GM12875 (cell line): ENCODE data around the gene JSRP1.
A peak's percentile ranks its signal among the peaks of the same experiment; 100 is the strongest.

ENCODE experiments used
- H3K4me3 ChIP-seq: one replicate; pipeline ENCODE4 v1.5.1; 2011; ENCODE audit warnings: low read depth, low read length, control low read depth
- CTCF ChIP-seq: IDR thresholded peaks from 2 replicates; pipeline ENCODE4 v1.5.1; 2011; ENCODE audit warnings: low read depth, mild to moderate bottlenecking, control low read depth, inconsistent platforms, low read length, moderate library complexity, borderline replicate concordance; ENCODE audit not compliant: insufficient read depth

The JSRP1 gene

GRCh38 chr19:2274185-2274711 lies 18.0 kb upstream of the JSRP1 start:
- TF ChIP-seq CTCF: no peak
- no peak overlapping the region for H3K4me3 ChIP-seq

DNA sequence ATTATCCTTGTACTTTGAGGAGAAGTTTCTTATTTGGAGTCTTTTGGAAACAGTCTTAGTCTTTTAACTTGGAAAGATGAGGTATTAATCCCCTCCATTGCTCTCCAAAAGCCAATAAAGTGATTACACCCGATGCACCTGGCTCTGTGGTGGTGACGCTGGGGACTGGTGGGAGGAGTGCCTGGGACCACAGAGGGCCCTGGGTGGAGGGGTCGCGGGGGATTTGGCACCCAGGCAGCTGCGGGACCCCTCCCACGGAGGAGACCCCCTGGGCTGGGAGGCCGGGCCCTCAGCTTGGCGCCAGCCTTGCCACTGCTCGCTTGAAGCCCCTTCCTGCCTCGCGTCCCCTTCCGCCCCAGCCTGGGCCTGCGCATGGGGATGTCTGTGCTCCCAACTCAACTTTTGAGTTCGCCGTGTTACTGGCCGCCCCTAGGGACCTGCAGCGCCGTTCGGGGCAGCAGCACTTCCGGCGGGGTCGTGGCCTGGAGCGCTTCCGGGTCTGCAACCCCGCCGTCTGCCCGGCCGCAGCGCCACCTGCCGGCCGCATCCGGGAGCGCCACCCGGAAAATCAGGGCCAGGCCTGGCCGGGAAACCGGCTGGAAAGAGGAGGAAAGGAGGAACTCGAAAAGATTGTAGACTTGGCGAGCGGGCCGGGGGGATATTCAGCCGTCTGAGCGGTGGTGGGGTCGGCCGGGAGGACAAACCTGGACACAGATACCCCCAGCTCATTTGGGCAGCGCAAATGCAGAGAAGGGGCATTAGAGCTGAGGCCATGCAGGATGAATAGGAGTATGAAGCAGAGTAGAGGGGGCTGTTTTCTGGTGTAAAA lies 17.4 kb upstream of the JSRP1 start:
- peak; percentile 95 for TF ChIP-seq CTCF

DNA sequence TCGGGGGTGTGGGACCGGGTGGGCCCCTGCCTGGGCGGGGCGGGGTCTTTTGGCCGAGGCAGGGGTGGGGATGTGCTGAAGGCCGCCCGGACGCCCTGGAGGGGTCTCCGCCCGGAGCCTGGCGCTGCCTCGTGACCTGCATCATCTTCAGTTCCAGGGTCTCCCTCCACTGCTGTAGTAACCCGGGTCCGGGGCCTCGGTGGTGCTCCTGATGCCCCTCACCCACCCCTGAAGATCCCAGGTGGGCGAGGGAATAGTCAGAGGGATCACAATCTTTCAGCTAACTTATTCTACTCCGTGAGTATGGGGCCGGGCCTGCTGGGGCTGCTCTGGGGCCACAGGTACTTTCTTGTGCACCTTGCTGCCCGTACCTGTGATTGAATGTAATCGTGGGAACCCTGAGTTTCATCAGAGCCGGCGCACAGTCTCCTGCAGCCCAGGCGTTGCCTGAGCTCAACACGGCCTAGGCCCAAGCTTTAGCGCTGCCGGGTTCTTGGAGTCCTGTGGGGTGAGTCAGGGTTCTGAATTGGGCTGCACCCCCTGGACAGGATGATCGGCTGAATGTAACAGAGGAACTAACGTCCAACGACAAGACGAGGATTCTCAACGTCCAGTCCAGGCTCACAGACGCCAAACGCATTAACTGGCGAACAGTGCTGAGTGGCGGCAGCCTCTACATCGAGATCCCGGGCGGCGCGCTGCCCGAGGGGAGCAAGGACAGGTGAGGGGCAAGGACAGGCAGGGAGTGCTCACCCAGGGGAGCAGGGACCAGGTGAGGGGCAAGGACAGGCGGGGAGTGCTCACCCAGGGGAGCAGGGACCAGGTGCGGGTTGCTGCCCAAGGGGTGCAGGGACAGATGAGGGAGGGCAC lies 15.3 kb upstream of the JSRP1 start:
- H3K4me3 ChIP-seq: peak overlapping the region; percentile 99
- no peak for TF ChIP-seq CTCF

More for the DNA sequence above, 17.4 kb upstream of the JSRP1 start:
- peak overlapping the region; percentile 99 for H3K4me3 ChIP-seq

DNA sequence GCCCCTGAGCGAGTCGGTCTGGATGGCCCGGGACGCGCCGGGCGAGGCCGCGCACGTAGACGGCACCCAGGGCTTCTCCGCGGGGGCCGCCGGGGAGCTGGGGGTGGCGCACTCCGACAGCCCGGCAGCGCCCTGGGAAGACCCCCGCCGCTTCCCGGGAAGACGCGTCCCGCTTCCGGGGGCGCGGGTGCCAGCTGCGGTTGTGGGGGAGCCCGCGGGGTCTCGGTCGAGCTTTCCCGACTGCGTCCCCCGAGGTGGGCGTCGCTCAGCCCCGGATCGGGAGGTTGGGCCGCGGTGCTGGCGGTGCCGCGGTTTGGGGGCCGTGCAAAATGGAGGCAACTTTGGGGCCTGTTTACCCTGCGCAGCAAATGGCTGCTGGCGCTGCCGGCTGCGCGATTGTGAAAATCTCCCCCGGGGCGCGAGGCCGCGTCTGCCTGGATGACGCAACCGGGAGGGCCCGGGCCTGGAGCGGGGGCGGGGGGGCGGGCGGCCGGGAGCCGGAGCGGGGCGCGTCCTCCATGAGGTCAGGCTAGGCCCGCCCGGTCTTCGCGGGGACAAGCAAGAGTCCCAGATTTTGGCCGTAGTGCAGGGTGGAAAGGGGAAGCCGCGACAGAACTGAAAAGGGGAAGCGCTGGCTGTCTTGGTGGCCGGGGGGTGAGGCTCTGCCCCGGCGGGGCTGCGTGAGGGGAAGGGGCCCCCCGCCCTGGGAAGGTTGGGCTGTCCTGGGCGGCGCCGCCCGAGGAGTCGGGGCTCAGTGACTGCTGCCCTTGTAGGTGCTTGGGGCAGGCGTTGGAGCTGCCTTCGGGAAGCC lies 14.4 kb upstream of the JSRP1 start:
- peak overlapping the region; percentile 99 for H3K4me3 ChIP-seq
- TF ChIP-seq CTCF: no peak

- no peak for TF ChIP-seq CTCF
- peak overlapping the region; percentile 99 for H3K4me3 ChIP-seq
Measured at GRCh38 chr19:2270157-2270422, 13.9 kb upstream of the JSRP1 start.

DNA sequence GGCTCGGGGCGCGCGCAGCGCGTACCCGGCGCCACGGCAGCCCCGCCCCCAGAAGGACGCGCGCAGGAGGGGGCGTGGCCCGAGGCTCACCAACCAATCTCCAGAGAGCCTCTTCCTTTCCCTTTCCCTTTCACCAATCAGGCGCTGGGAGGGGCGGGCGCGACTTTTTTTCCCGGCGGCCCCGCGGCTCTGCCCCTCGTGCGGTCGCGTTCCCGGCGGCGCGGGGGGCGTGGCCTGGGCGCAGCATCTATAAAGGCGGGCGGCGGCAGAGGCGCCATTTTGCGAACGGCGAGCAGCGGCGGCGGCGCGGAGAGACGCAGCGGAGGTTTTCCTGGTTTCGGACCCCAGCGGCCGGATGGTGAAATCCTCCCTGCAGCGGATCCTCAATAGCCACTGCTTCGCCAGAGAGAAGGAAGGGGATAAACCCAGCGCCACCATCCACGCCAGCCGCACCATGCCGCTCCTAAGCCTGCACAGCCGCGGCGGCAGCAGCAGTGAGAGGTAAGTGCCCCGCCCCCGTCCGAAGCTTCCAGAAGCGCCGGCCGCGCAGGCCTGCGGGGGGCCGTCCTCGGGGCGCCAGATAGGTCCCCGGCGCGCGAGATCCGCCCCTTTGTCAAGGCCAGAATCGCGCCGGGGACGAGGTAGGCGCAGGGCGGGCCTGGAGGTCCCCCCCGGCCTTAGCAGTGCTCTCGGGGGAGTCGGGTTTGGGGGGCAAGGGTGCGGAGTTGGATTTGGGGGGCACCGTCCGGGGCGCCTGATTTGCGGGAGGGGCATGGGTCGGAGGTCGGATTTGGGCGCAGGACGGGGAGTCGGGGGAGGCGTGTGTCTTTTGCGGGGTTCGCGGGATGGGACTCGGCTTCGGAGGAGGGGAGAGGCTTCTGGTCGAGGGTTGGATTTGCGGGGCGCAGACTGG lies 13.3 kb upstream of the JSRP1 start:
- peak; percentile 28; the same call in 1 of the 2 replicates for TF ChIP-seq CTCF
- H3K4me3 ChIP-seq: peak overlapping the region; percentile 99
